ENCODE measurements around the gene TBXA2R.
A peak's percentile ranks its signal among the peaks of the same experiment; 100 is the strongest.

The TBXA2R gene

GRCh38 chr19:3606690-3607289 lies at the start of gene TBXA2R:
TBXA2R (minus strand) TSS chr19:3606875; CDS start chr19:3600634, 6,241 bp downstream.
- DNase-seq (ENCODE audit: insufficient read length, low spot score) = peak; percentile 95
- no peak for FAIRE-seq
- TF ChIP-seq CTCF (IDR thresholded peaks at IDR 0.05; ENCODE audit: insufficient read depth, missing control alignments) = no peak

GRCh38 chr19:3656073-3656746 lies 49.5 kb upstream of the TBXA2R start:
- no peak for DNase-seq (ENCODE audit: insufficient read length, low spot score)
- TF ChIP-seq CTCF (IDR thresholded peaks at IDR 0.05; ENCODE audit: insufficient read depth, missing control alignments) = no peak
- FAIRE-seq = no peak

DNA sequence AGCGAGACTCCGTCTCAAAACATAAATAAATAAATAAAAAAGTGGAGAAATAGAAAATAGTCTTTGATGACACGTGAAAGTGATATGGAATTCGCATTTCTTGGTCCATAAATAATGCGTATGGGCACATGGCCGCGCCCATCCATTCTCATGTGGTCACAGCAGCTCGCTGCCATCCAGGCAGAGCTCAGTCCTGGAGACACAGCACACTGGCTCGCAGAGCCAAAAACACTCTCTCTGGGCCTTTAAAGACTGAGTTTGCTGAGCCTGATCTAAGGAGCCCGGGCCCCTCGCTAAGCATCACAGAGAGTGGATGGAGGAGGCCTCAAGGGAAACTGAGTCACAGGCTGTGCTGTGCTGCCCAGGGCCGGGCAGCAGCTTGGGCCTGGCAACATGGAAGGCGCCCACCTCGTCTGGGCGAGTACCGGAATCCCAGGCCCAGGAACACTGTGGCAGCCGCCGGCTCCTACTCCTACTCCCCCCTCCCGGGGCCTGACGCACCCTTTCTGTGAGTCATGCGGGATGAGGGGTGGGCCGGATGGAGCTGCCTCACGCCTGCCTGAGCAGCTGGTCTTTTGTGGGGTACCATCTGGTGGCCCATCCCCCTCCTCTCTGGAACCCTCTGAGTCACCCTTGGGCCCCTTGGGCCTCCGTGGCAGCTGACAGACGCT lies 48.9 kb upstream of the TBXA2R start:
- TF ChIP-seq CTCF (IDR thresholded peaks at IDR 0.05; ENCODE audit: insufficient read depth, missing control alignments) = no peak
- no peak for FAIRE-seq
- peak; percentile 74 for DNase-seq (ENCODE audit: insufficient read length, low spot score)

DNA sequence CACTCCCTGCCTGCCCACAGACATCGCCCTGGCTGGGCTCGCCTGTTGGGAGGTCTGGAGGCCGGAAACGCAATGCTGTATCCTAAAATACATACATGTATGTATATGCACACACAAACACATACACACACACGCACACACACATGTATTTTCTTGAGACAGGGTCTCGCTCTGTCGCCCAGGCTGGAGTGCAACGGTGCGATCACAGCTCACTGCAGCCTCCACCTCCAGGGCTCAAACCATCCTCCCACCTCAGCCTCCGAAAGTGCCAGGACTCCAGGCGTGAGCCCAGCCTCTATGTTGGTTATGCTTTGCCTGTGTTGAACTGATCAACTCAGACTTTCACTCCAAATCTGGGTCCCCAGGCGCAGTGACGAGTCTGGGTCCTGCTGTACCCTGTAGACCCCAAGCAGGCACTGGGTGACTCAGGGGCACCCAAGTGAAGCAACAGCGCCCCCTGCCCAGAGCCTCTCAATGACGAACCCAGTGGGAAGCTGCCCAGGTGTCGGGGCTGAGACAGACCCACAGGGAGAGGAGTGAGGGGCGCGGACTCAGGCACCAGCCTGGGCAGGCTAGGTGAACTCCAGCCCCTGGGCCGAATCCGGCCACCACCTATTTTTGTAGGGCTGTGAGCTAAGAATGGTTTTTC lies 47.3 kb upstream of the TBXA2R start:
- no peak for FAIRE-seq
- no peak for DNase-seq (ENCODE audit: insufficient read length, low spot score)
- peak; percentile 18 for TF ChIP-seq CTCF (IDR thresholded peaks at IDR 0.05; ENCODE audit: insufficient read depth, missing control alignments)

DNA sequence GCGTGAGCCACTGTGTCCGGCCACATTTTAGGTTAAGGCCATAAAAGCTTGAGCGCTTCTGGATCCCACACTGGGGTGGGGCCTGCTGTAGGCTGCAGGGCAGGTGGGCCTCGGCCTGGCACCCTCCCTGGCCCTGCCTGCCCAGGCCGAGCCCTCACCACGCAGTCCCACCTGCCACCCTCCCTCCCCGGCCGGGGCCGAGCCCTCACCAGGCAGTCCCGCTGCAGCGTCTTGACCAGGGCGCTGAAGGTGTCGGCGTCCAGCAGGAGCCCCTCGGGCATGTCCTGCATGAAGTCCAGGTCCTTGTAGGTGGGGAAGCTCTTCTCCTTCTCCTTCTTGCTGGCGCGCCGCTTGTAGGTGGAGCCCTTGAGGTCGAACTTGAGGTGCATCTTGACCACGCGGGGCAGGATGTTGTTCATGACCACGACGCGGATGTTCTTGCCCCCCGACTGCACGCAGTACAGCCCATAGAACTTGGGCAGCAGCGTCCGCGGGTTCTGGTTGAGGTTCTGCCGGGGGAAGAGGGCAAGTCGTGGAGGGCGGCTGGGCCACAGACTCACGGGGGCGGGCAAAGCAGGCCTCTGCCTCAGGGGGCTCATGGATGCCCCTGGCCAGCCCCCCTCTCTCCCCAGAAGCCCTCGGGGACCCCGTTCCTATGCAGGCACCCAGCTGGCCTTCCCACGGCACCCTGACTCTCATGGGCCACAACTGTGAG lies 46.6 kb upstream of the TBXA2R start:
- DNase-seq (ENCODE audit: insufficient read length, low spot score) = no peak
- FAIRE-seq = no peak
- no peak for TF ChIP-seq CTCF (IDR thresholded peaks at IDR 0.05; ENCODE audit: insufficient read depth, missing control alignments)

- DNase-seq (ENCODE audit: insufficient read length, low spot score) (no peak), FAIRE-seq (no peak)
- no peak for TF ChIP-seq CTCF (IDR thresholded peaks at IDR 0.05; ENCODE audit: insufficient read depth, missing control alignments)
These were observed 45.7 kb upstream of the TBXA2R start for GRCh38 chr19:3652422-3652821.

All from D721Med (cell line).